Left lung (tissue), 10 donors: ENCODE results near the gene ZC3H4. TPM values are rescaled to one million over a fixed set of nuclear protein-coding genes. Genes with fewer than 3 reads are reported as not detected.

Experiments used
- ATAC-seq: fragments of 200-7000 bp; cut with Tn5 transposase; one replicate; pipeline ENCODE4 v1.9.1; 2020; ENCODE audit warnings: moderate library complexity
- DNase-seq, 4 donors: peaks; one replicate each; pipeline ENCODE4 v3.0.0-alpha.2; 2013 to 2020
- H3K27ac ChIP-seq, 2 donors: fragments of 200-600 bp; sonication (generic) in 1 of 2; one replicate each; pipeline versions ENCODE4 v1.5.0 to v1.8.0; 2020 to 2021
- H3K27me3 ChIP-seq, 2 donors: fragments of 200-600 bp; sonication (generic) in 1 of 2; one replicate each; pipeline versions ENCODE4 v1.5.0 to v1.8.0; 2020 to 2021
- H3K36me3 ChIP-seq, 2 donors: fragments of 200-600 bp; sonication (generic) in 1 of 2; one replicate each; pipeline versions ENCODE4 v1.5.0 to v1.8.0; 2020 to 2021
- H3K4me1 ChIP-seq, 2 donors: fragments of 200-600 bp; one replicate each; pipeline ENCODE4 v1.8.0; 2021
- H3K4me3 ChIP-seq, 2 donors: fragments of 200-600 bp; sonication (generic) in 1 of 2; one replicate each; pipeline versions ENCODE4 v1.5.0 to v1.8.0; 2020 to 2021; ENCODE audit warnings: mild to moderate bottlenecking in 1 of 2
- H3K9me3 ChIP-seq, 2 donors: fragments of 200-600 bp; sonication (generic) in 1 of 2; one replicate each; pipeline versions ENCODE4 v1.5.0 to v1.8.0; 2020 to 2021
- CTCF ChIP-seq, 2 donors: fragments of 200-600 bp; sonication (generic) in 1 of 2; IDR thresholded peaks; one replicate each; pipeline versions ENCODE4 v1.5.0 to v1.8.0; 2021; ENCODE audit warnings: antibody characterized with exemption in 2 of 2
- intact Hi-C, 2 donors: fragments of 100-400 bp; cut with DNase I; formaldehyde crosslinking; loops; one replicate each; pipeline versions ENCODE4 v1.11.2 to v1.14.2; 2022
- polyA plus RNA-seq, 6 donors: library from polyadenylated mRNA; unstranded; fragments of 120-200 nt; gene quantifications; one replicate each; pipeline ENCODE4 v1.2.1, GENCODE V29; 2013; ENCODE audit not compliant: insufficient read length in 6 of 6
- total RNA-seq, 2 donors: library from RNA; stranded (reverse); fragmentation: NEBNext Ultra II Directional; extraction: Animal tissue kit (Norgen Biotek cat#: 25700); gene quantifications; one replicate each; pipeline ENCODE4 v1.2.1, GENCODE V29; 2021
- donor health status: DM: no; HTN: yes; CAD: no.
- donor health status: DM: no; HTN: no; CAD: no.

The ZC3H4 gene
- total and polyA plus RNA-seq, 8 donors: 36.6 to 48.2 (median 39.2) TPM

- peak in 1 of 4 donors; percentile 69 for DNase-seq
- TF ChIP-seq CTCF (IDR thresholded peaks at IDR 0.05): no peak
- Histone ChIP-seq H3K27me3 (no peaks in the 10 kb centered on the region), H3K4me3 (no peak overlapping the region), H3K9me3 (no peaks in the 10 kb centered on the region), H3K4me1 (peaks cover 0 to 16% of the 10 kb centered on the region in 2 donors), H3K36me3 (peaks cover 0 to 97% of the 10 kb centered on the region in 2 donors), H3K27ac (no peak overlapping the region)
- intact Hi-C loops: no loop called here
- no peak for ATAC-seq
Measured at GRCh38 chr19:47070756-47071155, 42.8 kb downstream of the ZC3H4 start.

GRCh38 chr19:47069795-47070194 is 43.8 kb downstream of the ZC3H4 start:
- ATAC-seq: no peak
- intact Hi-C loops: no loop called here
- H3K27ac ChIP-seq: no peak overlapping the region
- no peaks in the 10 kb centered on the region for H3K9me3 ChIP-seq
- H3K4me1 ChIP-seq: peaks cover 0 to 6% of the 10 kb centered on the region in 2 donors
- TF ChIP-seq CTCF (IDR thresholded peaks at IDR 0.05): no peak
- peak in 1 of 4 donors; percentile 47 for DNase-seq
- no peak overlapping the region for H3K4me3 ChIP-seq
- no peaks in the 10 kb centered on the region for H3K27me3 ChIP-seq
- H3K36me3 ChIP-seq: peaks cover 0 to 97% of the 10 kb centered on the region in 2 donors

DNA sequence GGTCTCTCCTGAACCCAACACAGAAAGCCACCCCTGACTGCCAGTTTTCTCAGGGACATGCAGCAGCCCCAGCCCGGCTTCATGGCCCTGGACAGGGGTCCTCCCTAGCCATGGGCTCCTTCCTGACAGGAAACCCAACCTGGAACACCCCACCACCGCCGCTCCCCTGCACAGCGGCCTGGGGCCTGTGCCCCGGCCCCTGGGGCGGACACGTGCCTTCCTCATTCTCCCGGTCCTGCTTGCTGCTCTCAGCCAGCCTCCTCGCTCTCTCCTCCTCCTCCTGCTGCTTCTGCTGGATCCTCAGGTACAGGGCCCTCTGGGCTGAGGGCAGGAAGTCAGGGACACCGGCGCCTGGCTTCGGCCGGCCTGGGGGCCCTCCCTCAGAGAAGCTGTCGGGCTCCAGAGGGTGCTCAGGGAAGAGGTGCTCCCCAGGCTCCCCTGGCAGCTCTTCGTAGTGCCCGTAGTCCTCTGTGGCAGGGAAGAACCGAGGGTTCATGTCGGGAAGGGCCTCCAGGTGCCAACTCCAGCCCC is 44.6 kb downstream of the ZC3H4 start:
- Histone ChIP-seq H3K9me3 (no peaks in the 10 kb centered on the region), H3K4me3 (no peak overlapping the region), H3K27ac (no peak overlapping the region), H3K36me3 (peaks cover 0 to 95% of the 10 kb centered on the region in 2 donors), H3K4me1 (no peaks in the 10 kb centered on the region), H3K27me3 (no peaks in the 10 kb centered on the region)
- no peak for TF ChIP-seq CTCF (IDR thresholded peaks at IDR 0.05)
- peak in 1 of 4 donors; percentile 52 for DNase-seq
- intact Hi-C loops: no loop called here
- no peak for ATAC-seq

GRCh38 chr19:47068246-47068645 is 45.3 kb downstream of the ZC3H4 start:
- no peaks in the 10 kb centered on the region for H3K27me3 ChIP-seq
- H3K9me3 ChIP-seq: no peaks in the 10 kb centered on the region
- H3K4me3 ChIP-seq: no peak overlapping the region
- no peak for TF ChIP-seq CTCF (IDR thresholded peaks at IDR 0.05)
- peaks cover 0 to 96% of the 10 kb centered on the region in 2 donors for H3K36me3 ChIP-seq
- ATAC-seq: no peak
- H3K4me1 ChIP-seq: no peaks in the 10 kb centered on the region
- intact Hi-C loops: no loop called here
- DNase-seq: peak in 1 of 4 donors; percentile 66
- H3K27ac ChIP-seq: no peak overlapping the region

DNA sequence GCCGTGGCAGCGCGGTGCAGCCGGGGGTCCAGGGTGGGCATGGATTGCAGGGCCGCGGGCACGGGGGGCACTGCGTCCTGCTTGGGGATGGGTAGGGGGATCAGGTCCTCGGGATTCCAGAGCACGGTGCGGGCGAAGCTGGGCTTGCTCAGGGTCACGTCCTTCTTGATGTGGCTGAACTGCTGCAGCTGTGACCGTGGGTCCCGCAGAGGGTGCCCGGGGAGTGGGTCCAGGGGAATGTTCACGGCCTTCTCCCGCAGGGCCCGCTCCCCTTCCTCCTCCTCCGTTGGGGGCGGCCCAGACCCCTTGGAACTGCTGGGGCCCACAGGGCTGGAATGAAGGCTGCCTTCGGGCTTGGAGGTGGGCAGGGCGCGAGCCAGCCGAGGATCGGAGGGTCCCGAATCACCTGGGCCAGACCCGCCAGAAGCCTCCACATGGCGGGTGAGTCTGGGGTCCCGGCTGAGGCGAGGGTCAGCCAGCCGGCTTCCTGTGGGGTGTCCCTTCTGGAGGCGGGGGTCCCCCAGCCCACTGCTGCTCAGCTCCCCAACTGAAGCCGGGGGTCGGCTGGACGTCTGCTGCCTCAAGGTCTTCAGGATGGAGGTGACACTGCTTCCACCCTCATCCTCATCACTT is 46.2 kb downstream of the ZC3H4 start:
- DNase-seq (peak in 1 of 4 donors; percentile 74), ATAC-seq (no peak)
- TF ChIP-seq CTCF (IDR thresholded peaks at IDR 0.05): no peak
- Histone ChIP-seq H3K9me3 (no peaks in the 10 kb centered on the region), H3K4me1 (no peaks in the 10 kb centered on the region), H3K36me3 (peaks cover 0 to 87% of the 10 kb centered on the region in 2 donors), H3K4me3 (no peak overlapping the region), H3K27me3 (no peaks in the 10 kb centered on the region), H3K27ac (no peak overlapping the region)
- intact Hi-C loops: no loop called here
